Uterus (tissue), 2 donors: ENCODE data around the gene DUSP22.

Experiments used
- POLR2A ChIP-seq, 2 donors: fragments of 450-650 bp; IDR thresholded peaks; one replicate each; pipeline ENCODE4 v1.6.1; 2016; ENCODE audit warnings: antibody characterized with exemption in 2 of 2, mild to moderate bottlenecking in 1 of 2, moderate library complexity in 1 of 2
- TF ChIP-seq, protein P1 (sequence below), 4 experiments: fragments of 200-600 bp in 2 of 4; fragments of 450-650 bp in 2 of 4; sonication (generic) in 2 of 4; IDR thresholded peaks; one replicate each; pipeline ENCODE4 v1.5.1; 2016 to 2019; ENCODE audit warnings: antibody characterized with exemption in 4 of 4, mild to moderate bottlenecking in 2 of 4, moderate library complexity in 1 of 4

GRCh38 chr6:250676-251075, 41.6 kb upstream of the DUSP22 start:
- TF ChIP-seq POLR2A (IDR thresholded peaks at IDR 0.05), result no peak
- TF ChIP-seq, protein P1, sequence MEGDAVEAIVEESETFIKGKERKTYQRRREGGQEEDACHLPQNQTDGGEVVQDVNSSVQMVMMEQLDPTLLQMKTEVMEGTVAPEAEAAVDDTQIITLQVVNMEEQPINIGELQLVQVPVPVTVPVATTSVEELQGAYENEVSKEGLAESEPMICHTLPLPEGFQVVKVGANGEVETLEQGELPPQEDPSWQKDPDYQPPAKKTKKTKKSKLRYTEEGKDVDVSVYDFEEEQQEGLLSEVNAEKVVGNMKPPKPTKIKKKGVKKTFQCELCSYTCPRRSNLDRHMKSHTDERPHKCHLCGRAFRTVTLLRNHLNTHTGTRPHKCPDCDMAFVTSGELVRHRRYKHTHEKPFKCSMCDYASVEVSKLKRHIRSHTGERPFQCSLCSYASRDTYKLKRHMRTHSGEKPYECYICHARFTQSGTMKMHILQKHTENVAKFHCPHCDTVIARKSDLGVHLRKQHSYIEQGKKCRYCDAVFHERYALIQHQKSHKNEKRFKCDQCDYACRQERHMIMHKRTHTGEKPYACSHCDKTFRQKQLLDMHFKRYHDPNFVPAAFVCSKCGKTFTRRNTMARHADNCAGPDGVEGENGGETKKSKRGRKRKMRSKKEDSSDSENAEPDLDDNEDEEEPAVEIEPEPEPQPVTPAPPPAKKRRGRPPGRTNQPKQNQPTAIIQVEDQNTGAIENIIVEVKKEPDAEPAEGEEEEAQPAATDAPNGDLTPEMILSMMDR (IDR thresholded peaks at IDR 0.05), result no peak
